Prostate gland (tissue), 2 donors: ENCODE data around the gene FURIN. TPM values are rescaled to one million over a fixed set of nuclear protein-coding genes. Genes with fewer than 3 reads are reported as not detected.

Experiments
- DNase-seq: peaks from one replicate; pipeline ENCODE4 v3.0.0-alpha.2; 2019; ENCODE audit warnings: low spot score
- H3K27ac ChIP-seq, 2 donors: fragments of 200-600 bp; sonication (generic); 2 replicates each; pipeline ENCODE4 v1.5.1; 2017 to 2019
- H3K27me3 ChIP-seq: fragments of 200-600 bp; sonication (generic); replicated peaks from 2 replicates; pipeline ENCODE4 v1.5.1; 2019; ENCODE audit not compliant: insufficient read depth
- H3K36me3 ChIP-seq, 2 donors: fragments of 200-600 bp; sonication (generic); 1 replicate in 1 of 2; 2 replicates in 1 of 2; pipeline versions ENCODE4 v1.5.1 to v1.8.1; 2017 to 2019
- H3K4me1 ChIP-seq: fragments of 200-600 bp; sonication (generic); replicated peaks from 2 replicates; pipeline ENCODE4 v1.5.1; 2019
- H3K4me3 ChIP-seq, 2 donors: fragments of 200-600 bp; sonication (generic); 2 replicates each; pipeline ENCODE4 v1.5.1; 2017 to 2019
- H3K9me3 ChIP-seq: fragments of 200-600 bp; sonication (generic); 2 replicates; pipeline ENCODE4 v1.5.1; 2017
- CTCF ChIP-seq, 4 experiments: fragments of 200-600 bp in 2 of 4; fragments of 450-650 bp in 2 of 4; sonication (generic) in 2 of 4; IDR thresholded peaks; 1 replicate in 3 of 4; 2 replicates in 1 of 4; pipeline ENCODE4 v1.5.1; 2016 to 2019; ENCODE audit warnings: antibody characterized with exemption in 4 of 4, mild to moderate bottlenecking in 2 of 4, moderate library complexity in 2 of 4
- POLR2A ChIP-seq: fragments of 450-650 bp; IDR thresholded peaks from one replicate; pipeline ENCODE4 v1.6.1; 2016; ENCODE audit warnings: antibody characterized with exemption, mild to moderate bottlenecking
- POLR2AphosphoS5 ChIP-seq: sonication (generic); formaldehyde crosslinking; IDR thresholded peaks from one replicate; pipeline ENCODE4 v1.6.1; 2017; ENCODE audit warnings: antibody characterized with exemption
- WGBS: methylation state at CpG from one replicate; pipeline ENCODE4 v1.1.5; 2018; 5-methylcytosine and 5-hydroxymethylcytosine counted together
- intact Hi-C: fragments of 100-400 bp; cut with DNase I; formaldehyde crosslinking; loops from one replicate; pipeline ENCODE4 v1.14.2; 2022
- total RNA-seq, 2 donors: library from RNA; depleted of rRNA; stranded (reverse); fragments of >200 nt; gene quantifications; one replicate each; pipeline ENCODE4 v1.1.0, GENCODE V29; 2016

The FURIN gene
- total RNA-seq, 2 donors from 2014 or later, result 92.8 to 154 TPM

- H3K4me3 ChIP-seq, result peak overlapping the region; percentile 66 to 71
These were observed 35.5 kb downstream of the FURIN start for GRCh38 chr15:90903733-90904536.

GRCh38 chr15:90904746-90905145 lies 36.4 kb downstream of the FURIN start:
- H3K27me3 ChIP-seq, result no peaks in the 10 kb centered on the region
- H3K36me3 ChIP-seq, result peaks cover 7 to 8% of the 10 kb centered on the region in 2 donors
- TF ChIP-seq POLR2A, result no peak
- TF ChIP-seq CTCF (IDR thresholded peaks at IDR 0.05), result no peak
- TF ChIP-seq POLR2AphosphoS5, result no peak
- H3K27ac ChIP-seq, result no peak overlapping the region
- intact Hi-C loops, result no loop called here
- no peak overlapping the region for H3K4me3 ChIP-seq
- H3K4me1 ChIP-seq, result peaks cover 9% of the 10 kb centered on the region
- 96% methylated on average over 9 of the region's 9 CpGs for WGBS
- no peaks in the 10 kb centered on the region for H3K9me3 ChIP-seq
- no peak for DNase-seq

More at GRCh38 chr15:90903733-90904536, 35.5 kb downstream of the FURIN start:
- WGBS, result 40% methylated on average over 18 of the region's 18 CpGs
- H3K9me3 ChIP-seq, result no peaks in the 10 kb centered on the region
- intact Hi-C loops, result loop anchor here (2.0 kb wide), 1 partner anchor 29 kb away; the partner anchor contains the start of gene HDDC3
- peak overlapping the region; percentile 87 to 93 for H3K27ac ChIP-seq
- peaks cover 7 to 8% of the 10 kb centered on the region in 2 donors for H3K36me3 ChIP-seq
- peaks cover 9% of the 10 kb centered on the region for H3K4me1 ChIP-seq
- TF ChIP-seq POLR2AphosphoS5, result no peak
- TF ChIP-seq POLR2A, result no peak
- no peak for TF ChIP-seq CTCF (IDR thresholded peaks at IDR 0.05)
- DNase-seq, result no peak
- no peaks in the 10 kb centered on the region for H3K27me3 ChIP-seq

GRCh38 chr15:90905306-90906180 lies 37.2 kb downstream of the FURIN start:
- intact Hi-C loops, result no loop called here
- Histone ChIP-seq H3K4me3 (no peak overlapping the region), H3K27ac (no peak overlapping the region), H3K36me3 (peaks cover 8 to 12% of the 10 kb centered on the region in 2 donors), H3K4me1 (peaks cover 9% of the 10 kb centered on the region), H3K27me3 (no peaks in the 10 kb centered on the region), H3K9me3 (no peaks in the 10 kb centered on the region)
- no peak for DNase-seq
- TF ChIP-seq CTCF (IDR thresholded peaks at IDR 0.05) (no peak), POLR2AphosphoS5 (no peak), POLR2A (no peak)
- WGBS, result 94% methylated on average over 26 of the region's 28 CpGs

- peaks cover 9% of the 10 kb centered on the region for H3K4me1 ChIP-seq
- intact Hi-C loops, result no loop called here
- no peak overlapping the region for H3K27ac ChIP-seq
- H3K9me3 ChIP-seq, result no peaks in the 10 kb centered on the region
- no peaks in the 10 kb centered on the region for H3K27me3 ChIP-seq
- TF ChIP-seq CTCF (IDR thresholded peaks at IDR 0.05) (no peak), POLR2A (no peak), POLR2AphosphoS5 (no peak)
- 93% methylated on average over 10 of the region's 11 CpGs for whole genome bisulfite sequencing
- no peak for DNase-seq
- H3K4me3 ChIP-seq, result no peak overlapping the region
- H3K36me3 ChIP-seq, result peaks cover 16 to 19% of the 10 kb centered on the region in 2 donors
These were observed 37.9 kb downstream of the FURIN start for GRCh38 chr15:90906181-90906849.
